GM04503 (cell line): ENCODE results near the gene A1CF.
"Not testable (repeated sequence)": the region's sequence is repeated elsewhere in the genome, so short reads cannot be mapped to it uniquely, and the experiment has no call there.

ENCODE experiments used
- DNase-seq: peaks from one replicate; pipeline ENCODE4 v3.0.0-alpha.2; 2012; ENCODE audit warnings: low read depth

Gene A1CF

GRCh38 chr10:50885097-50885859 lies at the start of gene A1CF:
TSS of gene A1CF (minus strand) at chr10:50885627. CDS start at chr10:50859940, 25,687 bp downstream.
- no peak for DNase-seq

- no peak for DNase-seq
Measured at GRCh38 chr10:50931948-50932431, 46.6 kb upstream of the A1CF start.

- DNase-seq = no peak
Measured at GRCh38 chr10:50929670-50930069, 44.2 kb upstream of the A1CF start.

GRCh38 chr10:50928190-50928552 lies 42.7 kb upstream of the A1CF start:
- no peak for DNase-seq

- DNase-seq = no peak
Measured at GRCh38 chr10:50927522-50928189, 42.2 kb upstream of the A1CF start.

- DNase-seq = not testable (repeated sequence)
Measured at GRCh38 chr10:50923471-50923870, 38.0 kb upstream of the A1CF start.

- DNase-seq = no peak
Measured at GRCh38 chr10:50919010-50919409, 33.6 kb upstream of the A1CF start.

GRCh38 chr10:50918529-50918928 lies 33.1 kb upstream of the A1CF start:
- DNase-seq = no peak

- DNase-seq = peak; percentile 36
Measured at GRCh38 chr10:50917486-50917885, 32.1 kb upstream of the A1CF start.

GRCh38 chr10:50909334-50910014 lies 24.0 kb upstream of the A1CF start:
- no peak for DNase-seq

GRCh38 chr10:50908366-50908765 lies 22.9 kb upstream of the A1CF start:
- no peak for DNase-seq

- not testable (repeated sequence) for DNase-seq
Measured at GRCh38 chr10:50905797-50906196, 20.4 kb upstream of the A1CF start.

- no peak for DNase-seq
Measured at GRCh38 chr10:50896721-50897120, 11.3 kb upstream of the A1CF start.

GRCh38 chr10:50894312-50894711 lies 8.9 kb upstream of the A1CF start:
- no peak for DNase-seq

- no peak for DNase-seq
Measured at GRCh38 chr10:50892467-50892866, 7.0 kb upstream of the A1CF start.

- no peak for DNase-seq
Measured at GRCh38 chr10:50884302-50884701, 1.1 kb downstream of the A1CF start.

GRCh38 chr10:50883629-50884028 lies 1.8 kb downstream of the A1CF start:
- DNase-seq = no peak

- no peak for DNase-seq
Measured at GRCh38 chr10:50882540-50882983, 2.9 kb downstream of the A1CF start.

GRCh38 chr10:50881046-50881445 lies 4.4 kb downstream of the A1CF start:
- DNase-seq = not testable (repeated sequence)

- no peak for DNase-seq
Measured at GRCh38 chr10:50876429-50876828, 9.0 kb downstream of the A1CF start.

- no peak for DNase-seq
Measured at GRCh38 chr10:50874723-50875122, 10.7 kb downstream of the A1CF start.

- no peak for DNase-seq
Measured at GRCh38 chr10:50866317-50866716, 19.1 kb downstream of the A1CF start.

GRCh38 chr10:50862719-50863118 lies 22.7 kb downstream of the A1CF start:
- DNase-seq = no peak
